Spleen (tissue), 11 donors: ENCODE data around the gene PRKACB. TPM values are rescaled to one million over a fixed set of nuclear protein-coding genes. Genes with fewer than 3 reads are reported as not detected.

ENCODE experiments used
- DNase-seq: peaks from one replicate; pipeline ENCODE4 v3.0.0-alpha.2; 2020
- H3K27ac ChIP-seq, 8 donors: fragments of 200-600 bp; sonication (generic) in 7 of 8; 1 replicate in 4 of 8; 2 replicates in 4 of 8; pipeline versions ENCODE4 v1.5.0 to v1.8.0; 2016 to 2021; ENCODE audit warnings: inconsistent platforms in 4 of 8, mild to moderate bottlenecking in 4 of 8, moderate library complexity in 1 of 8
- H3K27me3 ChIP-seq, 7 donors: fragments of 200-600 bp; sonication (generic) in 6 of 7; replicated peaks in 1 of 7; 1 replicate in 4 of 7; 2 replicates in 3 of 7; pipeline versions ENCODE4 v1.5.0 to v1.8.0; 2016 to 2021; ENCODE audit warnings: inconsistent platforms in 3 of 7, mild to moderate bottlenecking in 1 of 7
- H3K36me3 ChIP-seq, 6 donors: fragments of 200-600 bp; sonication (generic) in 5 of 6; 1 replicate in 4 of 6; 2 replicates in 2 of 6; pipeline versions ENCODE4 v1.5.0 to v1.8.0; 2016 to 2021; ENCODE audit warnings: inconsistent platforms in 2 of 6
- H3K4me1 ChIP-seq, 6 donors: fragments of 200-600 bp; sonication (generic) in 5 of 6; 1 replicate in 3 of 6; 2 replicates in 3 of 6; pipeline versions ENCODE4 v1.5.0 to v1.8.0; 2016 to 2021; ENCODE audit warnings: inconsistent platforms in 3 of 6
- H3K4me3 ChIP-seq, 8 donors: fragments of 200-600 bp; sonication (generic) in 7 of 8; 1 replicate in 4 of 8; 2 replicates in 4 of 8; pipeline versions ENCODE4 v1.5.0 to v1.8.0; 2016 to 2021; ENCODE audit warnings: inconsistent platforms in 4 of 8, mild to moderate bottlenecking in 4 of 8, moderate library complexity in 2 of 8
- H3K9me3 ChIP-seq, 8 donors: fragments of 200-600 bp; sonication (generic) in 7 of 8; 1 replicate in 4 of 8; 2 replicates in 4 of 8; pipeline versions ENCODE4 v1.5.0 to v1.8.0; 2016 to 2021; ENCODE audit warnings: inconsistent platforms in 4 of 8
- CTCF ChIP-seq, 11 experiments: fragments of 200-600 bp in 7 of 11; fragments of 450-650 bp in 4 of 11; sonication (generic) in 4 of 11; IDR thresholded peaks in 8 of 11; conservative IDR thresholded peaks in 3 of 11; 1 replicate in 7 of 11; 2 replicates in 4 of 11; pipeline versions ENCODE4 v1.4.0 to v1.8.0; 2016 to 2021; ENCODE audit warnings: antibody characterized with exemption in 11 of 11, inconsistent platforms in 4 of 11, mild to moderate bottlenecking in 1 of 11
- POLR2A ChIP-seq, 3 donors: fragments of 450-650 bp; IDR thresholded peaks; one replicate each; pipeline ENCODE4 v1.5.1; 2017; ENCODE audit warnings: antibody characterized with exemption in 3 of 3, mild to moderate bottlenecking in 1 of 3
- POLR2AphosphoS5 ChIP-seq, 3 donors: sonication (generic); formaldehyde crosslinking; IDR thresholded peaks; one replicate each; pipeline ENCODE4 v1.5.1; 2017; ENCODE audit warnings: antibody characterized with exemption in 3 of 3
- WGBS, 5 donors: extraction: QIAGEN DNeasy Blood & Tissue Kit in 3 of 5; methylation state at CpG; one replicate each; pipeline versions ENCODE4 v1.1.5 to v1.1.7; 2013 to 2018; 5-methylcytosine and 5-hydroxymethylcytosine counted together
- intact Hi-C: fragments of 100-400 bp; cut with DNase I; formaldehyde crosslinking; loops from one replicate; pipeline ENCODE4 v1.15.0; 2023; ENCODE audit warnings: low total_unique reads
- polyA plus RNA-seq, 3 donors: library from polyadenylated mRNA; stranded (reverse); fragments of 200-250 nt; gene quantifications; one replicate each; pipeline ENCODE4 v1.2.1, GENCODE V29; 2013
- total RNA-seq, 7 donors: library from RNA; depleted of rRNA in 3 of 7; stranded (reverse); fragments of >200 nt in 3 of 7; fragmentation: NEBNext Ultra II Directional in 4 of 7; extraction: Animal tissue kit (Norgen Biotek cat#: 25700) in 4 of 7; gene quantifications; one replicate each; pipeline versions ENCODE4 v1.1.0 to v1.2.1, GENCODE V29; 2016 to 2021
- donor health status: healthy with polysubstance abuse.
- donor health status: DM: no; HTN: no; CAD: no; lungs with moderate emphysema.
- donor health status: DM: no; HTN: no; CAD: no.
- donor health status: Bipolar disorder and iron deficiency.
- donor health status: healthy.
- donor health status: DM: no; HTN: no; CAD: no.
- donor health status: DM: yes; HTN: yes; CAD: no.

Gene PRKACB
- total and polyA plus RNA-seq, 10 donors = 21.0 to 93.0 (median 61.1) TPM

GRCh38 chr1:84155517-84155916 is 11.4 kb downstream of the PRKACB start:
- H3K36me3 ChIP-seq = peaks cover 0 to 6% (median 0%) of the 10 kb centered on the region in 6 donors

GRCh38 chr1:84156210-84156621 is 12.1 kb downstream of the PRKACB start:
- DNase-seq = no peak
- H3K4me1 ChIP-seq = peaks cover 5 to 94% (median 45%) of the 10 kb centered on the region in 6 donors
- no peaks in the 10 kb centered on the region for H3K27me3 ChIP-seq
- TF ChIP-seq CTCF (IDR thresholded peaks at IDR 0.05 in 8 of 11, conservative IDR thresholded peaks at IDR 0.05 in 3 of 11) (no peak), POLR2A (IDR thresholded peaks at IDR 0.05) (no peak), POLR2AphosphoS5 (IDR thresholded peaks at IDR 0.05) (no peak)
- peaks cover 0 to 6% (median 0%) of the 10 kb centered on the region in 6 donors for H3K36me3 ChIP-seq
- intact Hi-C loops = loop anchor here (10.0 kb wide), 1 partner anchor 149 kb away; the partner anchor contains the start of gene SAMD13
- H3K9me3 ChIP-seq = no peaks in the 10 kb centered on the region
- no peak overlapping the region for H3K27ac ChIP-seq
- no peak overlapping the region for H3K4me3 ChIP-seq
- WGBS, 5 donors = 40 to 61% (median 46%) methylated on average over 2 of the region's 2 CpGs

More at GRCh38 chr1:84155517-84155916, 11.4 kb downstream of the PRKACB start:
- H3K4me1 ChIP-seq = peaks cover 5 to 94% (median 42%) of the 10 kb centered on the region in 6 donors
- no peak overlapping the region for H3K27ac ChIP-seq
- TF ChIP-seq POLR2AphosphoS5 (IDR thresholded peaks at IDR 0.05) (no peak), POLR2A (IDR thresholded peaks at IDR 0.05) (no peak), CTCF (IDR thresholded peaks at IDR 0.05 in 8 of 11, conservative IDR thresholded peaks at IDR 0.05 in 3 of 11) (no peak)
- intact Hi-C loops = loop anchor here (10.0 kb wide), 1 partner anchor 149 kb away; the partner anchor contains the start of gene SAMD13
- no peaks in the 10 kb centered on the region for H3K9me3 ChIP-seq
- H3K4me3 ChIP-seq = no peak overlapping the region
- WGBS, 5 donors = 75 to 83% (median 78%) methylated on average over 3 of the region's 3 CpGs
- no peaks in the 10 kb centered on the region for H3K27me3 ChIP-seq
- no peak for DNase-seq

GRCh38 chr1:84159533-84160240 is 15.6 kb downstream of the PRKACB start:
- no peak for DNase-seq
- intact Hi-C loops = loop anchor here (10.0 kb wide), 1 partner anchor 145 kb away; the partner anchor contains the start of gene SAMD13
- WGBS, 5 donors = 62 to 74% (median 65%) methylated on average over 5 of the region's 5 CpGs

More at GRCh38 chr1:84159533-84160240, 15.6 kb downstream of the PRKACB start:
- Histone ChIP-seq H3K4me3 (no peak overlapping the region), H3K36me3 (peaks cover 0 to 6% (median 0%) of the 10 kb centered on the region in 6 donors), H3K9me3 (no peaks in the 10 kb centered on the region), H3K27me3 (no peaks in the 10 kb centered on the region), H3K4me1 (peaks cover 5 to 94% (median 34%) of the 10 kb centered on the region in 6 donors), H3K27ac (no peak overlapping the region)
- TF ChIP-seq CTCF (IDR thresholded peaks at IDR 0.05 in 8 of 11, conservative IDR thresholded peaks at IDR 0.05 in 3 of 11) (no peak), POLR2AphosphoS5 (IDR thresholded peaks at IDR 0.05) (no peak), POLR2A (IDR thresholded peaks at IDR 0.05) (no peak)
